Ureter (tissue), 1 donor: ENCODE data around the gene TTYH3. TPM values are rescaled to one million over a fixed set of nuclear protein-coding genes. Genes with fewer than 3 reads are reported as not detected.
A peak's percentile ranks its signal among the peaks of the same experiment; 100 is the strongest.
"Not testable (repeated sequence)": the region's sequence is repeated elsewhere in the genome, so short reads cannot be mapped to it uniquely, and the experiment has no call there.

ENCODE experiments used
- DNase-seq: peaks from one replicate; pipeline ENCODE4 v3.0.0-alpha.2; 2020; ENCODE audit warnings: low spot score
- total RNA-seq: library from RNA; stranded (reverse); gene quantifications from one replicate; pipeline ENCODE4 v1.2.4, GENCODE V29; 2023
- donor health status: DM: yes; HTN: yes; CAD: no.

Gene TTYH3
- total RNA-seq = 32.3 TPM

- peak; percentile 66 for DNase-seq
Measured at GRCh38 chr7:2631946-2632732, at the start of gene TTYH3. TTYH3 (plus strand) TSS chr7:2631986; CDS start chr7:2632156, 170 bp downstream.

- DNase-seq = no peak
Measured at GRCh38 chr7:2582006-2582735, 49.6 kb upstream of the TTYH3 start.

- no peak for DNase-seq
Measured at GRCh38 chr7:2583798-2584580, 47.8 kb upstream of the TTYH3 start.

- DNase-seq = no peak
Measured at GRCh38 chr7:2585446-2585845, 46.3 kb upstream of the TTYH3 start.

GRCh38 chr7:2586326-2587020 lies 45.3 kb upstream of the TTYH3 start:
- no peak for DNase-seq

- no peak for DNase-seq
Measured at GRCh38 chr7:2587134-2587533, 44.7 kb upstream of the TTYH3 start.

GRCh38 chr7:2587778-2588177 lies 44.0 kb upstream of the TTYH3 start:
- no peak for DNase-seq

GRCh38 chr7:2589341-2589740 lies 42.4 kb upstream of the TTYH3 start:
- no peak for DNase-seq

GRCh38 chr7:2589941-2590340 lies 41.8 kb upstream of the TTYH3 start:
- not testable (repeated sequence) for DNase-seq

- DNase-seq = no peak
Measured at GRCh38 chr7:2592375-2592865, 39.4 kb upstream of the TTYH3 start.

GRCh38 chr7:2593036-2593727 lies 38.6 kb upstream of the TTYH3 start:
- DNase-seq = no peak

GRCh38 chr7:2594599-2594998 lies 37.2 kb upstream of the TTYH3 start:
- no peak for DNase-seq

- no peak for DNase-seq
Measured at GRCh38 chr7:2595258-2595860, 36.4 kb upstream of the TTYH3 start.

- no peak for DNase-seq
Measured at GRCh38 chr7:2596464-2597272, 35.1 kb upstream of the TTYH3 start.

GRCh38 chr7:2597273-2597640 lies 34.5 kb upstream of the TTYH3 start:
- DNase-seq = no peak

- DNase-seq = no peak
Measured at GRCh38 chr7:2598154-2598823, 33.5 kb upstream of the TTYH3 start.

GRCh38 chr7:2601065-2601464 lies 30.7 kb upstream of the TTYH3 start:
- DNase-seq = no peak

- DNase-seq = no peak
Measured at GRCh38 chr7:2601907-2602306, 29.9 kb upstream of the TTYH3 start.

GRCh38 chr7:2602406-2603043 lies 29.3 kb upstream of the TTYH3 start:
- no peak for DNase-seq
